Esophagus muscularis mucosa (tissue), 4 donors: ENCODE results near the gene AIG1.

Experiments used
- CTCF ChIP-seq, 3 experiments: fragments of 200-600 bp in 2 of 3; fragments of 450-650 bp in 1 of 3; sonication (generic) in 2 of 3; IDR thresholded peaks; one replicate each; pipeline ENCODE4 v1.5.1; 2017 to 2019; ENCODE audit warnings: antibody characterized with exemption in 3 of 3, mild to moderate bottlenecking in 2 of 3, moderate library complexity in 1 of 3
- EP300 ChIP-seq: sonication (generic); formaldehyde crosslinking; IDR thresholded peaks from one replicate; pipeline ENCODE4 v1.6.1; 2017; ENCODE audit warnings: antibody characterized with exemption
- POLR2A ChIP-seq: fragments of 450-650 bp; IDR thresholded peaks from one replicate; pipeline ENCODE4 v1.6.1; 2017; ENCODE audit warnings: antibody characterized with exemption, moderate library complexity, mild to moderate bottlenecking, low read depth
- POLR2AphosphoS5 ChIP-seq, 2 donors: sonication (generic); formaldehyde crosslinking; IDR thresholded peaks; one replicate each; pipeline ENCODE4 v1.6.1; 2017; ENCODE audit warnings: antibody characterized with exemption in 2 of 2

GRCh38 chr6:143052282-143052681 is 8.4 kb upstream of the AIG1 start:
- TF ChIP-seq POLR2AphosphoS5 (IDR thresholded peaks at IDR 0.05) (no peak), CTCF (IDR thresholded peaks at IDR 0.05) (no peak), POLR2A (no peak), EP300 (no peak)
